Caco-2 (cell line): ENCODE results near the gene SOX5. TPM values are rescaled to one million over a fixed set of nuclear protein-coding genes. Genes with fewer than 3 reads are reported as not detected.

Experiments
- BruUV-seq: library from RNA; stranded (reverse); fragments of 400-500 nt; replicated peaks from 2 replicates; lab custom pipeline; 2021; lab: Mats Ljungman, UMichigan
- CTCF ChIA-PET: fragments of 300-600 bp; sonication (Branson Sonifier 250); formaldehyde crosslinking; loops from one replicate; lab custom pipeline; 2022; ENCODE audit warnings: antibody characterized with exemption; lab: Charles Lee
- POLR2A ChIA-PET: fragments of 300-600 bp; sonication (Branson Sonifier 250); formaldehyde crosslinking; loops from one replicate; lab custom pipeline; 2022; ENCODE audit warnings: antibody characterized with exemption; lab: Charles Lee
- DNase-seq, 2 experiments: peaks; one replicate each; pipeline versions ENCODE4 v3.0.0 to v3.0.0-alpha.2; 2020 to 2022
- H3K27me3 ChIP-seq: replicated peaks from 2 replicates; pipeline ENCODE4 v1.6.0; 2011; ENCODE audit warnings: low read length; ENCODE audit not compliant: control insufficient read depth, insufficient read depth
- H3K36me3 ChIP-seq: 2 replicates; pipeline ENCODE4 v1.5.1; 2011; ENCODE audit warnings: low read length; ENCODE audit not compliant: control insufficient read depth, insufficient read depth
- H3K4me1 ChIP-seq: fragments of 250-450 bp; sonication (Bioruptor Pico); 2 replicates; pipeline ENCODE4 v1.5.1; 2020; ENCODE audit warnings: mild to moderate bottlenecking
- H3K4me3 ChIP-seq: 2 replicates; pipeline ENCODE4 v1.5.1; 2011; ENCODE audit warnings: low read depth, mild to moderate bottlenecking, control low read depth, low read length
- H3K9me3 ChIP-seq: fragments of 250-450 bp; sonication (Bioruptor Pico); 2 replicates; pipeline ENCODE4 v1.5.1; 2020; ENCODE audit warnings: mild to moderate bottlenecking, moderate library complexity
- H3K27ac Mint-ChIP-seq: one replicate; pipeline ENCODE4 v1.8.0; 2022; ENCODE audit warnings: mixed read lengths; ENCODE audit not compliant: unreplicated experiment
- H3K27me3 Mint-ChIP-seq: one replicate; pipeline ENCODE4 v1.8.0; 2022; ENCODE audit warnings: mixed read lengths; ENCODE audit not compliant: insufficient read depth, unreplicated experiment
- H3K36me3 Mint-ChIP-seq: one replicate; pipeline ENCODE4 v1.8.0; 2022; ENCODE audit warnings: mild to moderate bottlenecking, mixed read lengths; ENCODE audit not compliant: insufficient read depth, unreplicated experiment
- H3K4me1 Mint-ChIP-seq: one replicate; pipeline ENCODE4 v1.8.0; 2022; ENCODE audit warnings: low read depth, mixed read lengths; ENCODE audit not compliant: unreplicated experiment
- H3K4me3 Mint-ChIP-seq: one replicate; pipeline ENCODE4 v1.8.0; 2022; ENCODE audit warnings: mild to moderate bottlenecking, moderate library complexity, mixed read lengths; ENCODE audit not compliant: unreplicated experiment
- H3K9me3 Mint-ChIP-seq: one replicate; pipeline ENCODE4 v1.8.0; 2022; ENCODE audit warnings: mixed read lengths; ENCODE audit not compliant: unreplicated experiment
- intact Hi-C: fragments of 100-400 bp; cut with micrococcal nuclease; formaldehyde crosslinking; loops from one replicate; pipeline ENCODE4 v1.10.0; 2022; ENCODE audit not compliant: unreplicated experiment
- total RNA-seq: library from RNA; stranded (reverse); gene quantifications from 2 replicates; pipeline ENCODE4 v1.2.3, GENCODE V29; 2022
- TF ChIP-seq, protein P1 (sequence below), 2 experiments: fragments of 200-600 bp in 1 of 2; IDR thresholded peaks; 1 replicate in 1 of 2; 2 replicates in 1 of 2; pipeline versions ENCODE4 v1.5.1 to v1.8.0; 2011 to 2022; ENCODE audit warnings: antibody characterized with exemption in 1 of 2, control low read depth in 1 of 2, inconsistent platforms in 1 of 2, low read depth in 1 of 2, low read length in 1 of 2, mild to moderate bottlenecking in 1 of 2, moderate library complexity in 1 of 2; ENCODE audit not compliant: insufficient read depth in 1 of 2, severe bottlenecking in 1 of 2, unreplicated experiment in 1 of 2

The SOX5 gene
- total RNA-seq, 1 experiment from 2014 or later: 15.4 TPM

- no peaks in the 10 kb centered on the region for H3K4me1 Mint-ChIP-seq
- no peaks in the 10 kb centered on the region for H3K27me3 Mint-ChIP-seq
- Histone ChIP-seq H3K4me3 (no peak overlapping the region), H3K27me3 (no peaks in the 10 kb centered on the region), H3K4me1 (no peaks in the 10 kb centered on the region), H3K9me3 (no peaks in the 10 kb centered on the region), H3K36me3 (no peaks in the 10 kb centered on the region)
- no peak for DNase-seq
- ChIA-PET POLR2A (no interaction called here), CTCF (no interaction called here)
- BruUV-seq: no TSS peak
- TF ChIP-seq, protein P1, sequence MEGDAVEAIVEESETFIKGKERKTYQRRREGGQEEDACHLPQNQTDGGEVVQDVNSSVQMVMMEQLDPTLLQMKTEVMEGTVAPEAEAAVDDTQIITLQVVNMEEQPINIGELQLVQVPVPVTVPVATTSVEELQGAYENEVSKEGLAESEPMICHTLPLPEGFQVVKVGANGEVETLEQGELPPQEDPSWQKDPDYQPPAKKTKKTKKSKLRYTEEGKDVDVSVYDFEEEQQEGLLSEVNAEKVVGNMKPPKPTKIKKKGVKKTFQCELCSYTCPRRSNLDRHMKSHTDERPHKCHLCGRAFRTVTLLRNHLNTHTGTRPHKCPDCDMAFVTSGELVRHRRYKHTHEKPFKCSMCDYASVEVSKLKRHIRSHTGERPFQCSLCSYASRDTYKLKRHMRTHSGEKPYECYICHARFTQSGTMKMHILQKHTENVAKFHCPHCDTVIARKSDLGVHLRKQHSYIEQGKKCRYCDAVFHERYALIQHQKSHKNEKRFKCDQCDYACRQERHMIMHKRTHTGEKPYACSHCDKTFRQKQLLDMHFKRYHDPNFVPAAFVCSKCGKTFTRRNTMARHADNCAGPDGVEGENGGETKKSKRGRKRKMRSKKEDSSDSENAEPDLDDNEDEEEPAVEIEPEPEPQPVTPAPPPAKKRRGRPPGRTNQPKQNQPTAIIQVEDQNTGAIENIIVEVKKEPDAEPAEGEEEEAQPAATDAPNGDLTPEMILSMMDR (IDR thresholded peaks at IDR 0.05; ENCODE audit: insufficient read depth in 1 of 2, low read depth in 1 of 2, low read length in 1 of 2, severe bottlenecking in 1 of 2, unreplicated experiment in 1 of 2): no peak
- H3K4me3 Mint-ChIP-seq: no peak overlapping the region
- H3K36me3 Mint-ChIP-seq: no peaks in the 10 kb centered on the region
- intact Hi-C loops: no loop called here
- H3K9me3 Mint-ChIP-seq: no peaks in the 10 kb centered on the region
- H3K27ac Mint-ChIP-seq: no peak overlapping the region
These were observed 277.6 kb downstream of the SOX5 start for GRCh38 chr12:23671881-23672280.

GRCh38 chr12:23670684-23671083 lies 278.8 kb downstream of the SOX5 start:
- TF ChIP-seq, protein P1 (IDR thresholded peaks at IDR 0.05; ENCODE audit: insufficient read depth in 1 of 2, low read depth in 1 of 2, low read length in 1 of 2, severe bottlenecking in 1 of 2, unreplicated experiment in 1 of 2): no peak
- H3K27me3 ChIP-seq: no peaks in the 10 kb centered on the region
- Mint-ChIP-seq H3K9me3 (no peaks in the 10 kb centered on the region), H3K27me3 (no peaks in the 10 kb centered on the region), H3K4me3 (no peak overlapping the region), H3K4me1 (no peaks in the 10 kb centered on the region), H3K27ac (no peak overlapping the region), H3K36me3 (no peaks in the 10 kb centered on the region)
- no peaks in the 10 kb centered on the region for H3K9me3 ChIP-seq
- CTCF ChIA-PET: no interaction called here
- no peak overlapping the region for H3K4me3 ChIP-seq
- BruUV-seq: no TSS peak
- intact Hi-C loops: no loop called here
- H3K36me3 ChIP-seq: no peaks in the 10 kb centered on the region
- DNase-seq: no peak
- no peaks in the 10 kb centered on the region for H3K4me1 ChIP-seq
- POLR2A ChIA-PET: interaction anchor here (0.6 kb wide), 1 partner anchor 45 kb away, joined by 4 read pairs; no protein-coding TSS in a partner anchor

GRCh38 chr12:23669691-23670090 lies 279.8 kb downstream of the SOX5 start:
- H3K4me3 Mint-ChIP-seq: no peak overlapping the region
- H3K9me3 Mint-ChIP-seq: no peaks in the 10 kb centered on the region
- H3K36me3 Mint-ChIP-seq: no peaks in the 10 kb centered on the region
- Histone ChIP-seq H3K4me1 (no peaks in the 10 kb centered on the region), H3K4me3 (no peak overlapping the region), H3K27me3 (no peaks in the 10 kb centered on the region), H3K36me3 (no peaks in the 10 kb centered on the region), H3K9me3 (no peaks in the 10 kb centered on the region)
- POLR2A ChIA-PET: no interaction called here
- no peak for DNase-seq
- TF ChIP-seq, protein P1 (IDR thresholded peaks at IDR 0.05; ENCODE audit: insufficient read depth in 1 of 2, low read depth in 1 of 2, low read length in 1 of 2, severe bottlenecking in 1 of 2, unreplicated experiment in 1 of 2): peak; percentile 7 to 16
- BruUV-seq: no TSS peak
- intact Hi-C loops: no loop called here
- no peaks in the 10 kb centered on the region for H3K27me3 Mint-ChIP-seq
- CTCF ChIA-PET: no interaction called here
- no peak overlapping the region for H3K27ac Mint-ChIP-seq
- H3K4me1 Mint-ChIP-seq: no peaks in the 10 kb centered on the region
